GM12878 (cell line): ENCODE results near the gene ABCD2. TPM values are rescaled to one million over a fixed set of nuclear protein-coding genes. Genes with fewer than 3 reads are reported as not detected.
A peak's percentile ranks its signal among the peaks of the same experiment; 100 is the strongest.

ENCODE experiments used
- CBFB ChIP-seq: IDR thresholded peaks from 2 replicates; pipeline ENCODE4 v1.6.1; 2016; ENCODE audit warnings: antibody characterized with exemption, low read depth
- CUX1 ChIP-seq: IDR thresholded peaks from 2 replicates; pipeline ENCODE4 v1.6.1; 2012; ENCODE audit warnings: improper control_type of control experiment, low read depth, low read length; ENCODE audit not compliant: insufficient replicate concordance
- NR2C1 ChIP-seq: fragments of 450-650 bp; IDR thresholded peaks from 2 replicates; pipeline ENCODE4 v1.6.1; 2017; ENCODE audit warnings: antibody characterized with exemption, mild to moderate bottlenecking, moderate library complexity
- PAX8 ChIP-seq: fragments of 450-650 bp; IDR thresholded peaks from 2 replicates; pipeline ENCODE4 v1.6.1; 2017; ENCODE audit warnings: mild to moderate bottlenecking, moderate library complexity
- POLR2A ChIP-seq: IDR thresholded peaks from 2 replicates; pipeline ENCODE4 v1.6.1; 2011; ENCODE audit warnings: low read depth, mild to moderate bottlenecking, low read length
- SREBF2 ChIP-seq: IDR thresholded peaks from 2 replicates; pipeline ENCODE4 v1.6.1; 2012; ENCODE audit warnings: mild to moderate bottlenecking, low read length
- SRF ChIP-seq, 2 experiments: IDR thresholded peaks; 2 replicates each; pipeline ENCODE4 v1.6.1; 2011; ENCODE audit warnings: low read depth in 2 of 2, low read length in 2 of 2, mild to moderate bottlenecking in 1 of 2, moderate library complexity in 1 of 2
- STAT1 ChIP-seq: fragments of 450-650 bp; conservative IDR thresholded peaks from 2 replicates; pipeline ENCODE4 v1.6.1; 2014; ENCODE audit warnings: antibody characterized with exemption, mild to moderate bottlenecking
- SUPT20H ChIP-seq: IDR thresholded peaks from 2 replicates; pipeline ENCODE4 v1.6.1; 2011; ENCODE audit warnings: low read depth, mild to moderate bottlenecking, low read length, moderate library complexity, borderline replicate concordance; ENCODE audit not compliant: control insufficient read depth
- TBL1XR1 ChIP-seq: IDR thresholded peaks from 2 replicates; pipeline ENCODE4 v1.6.1; 2012; ENCODE audit warnings: low read depth, low read length, improper control_type of control experiment
- TCF7 ChIP-seq: IDR thresholded peaks from 2 replicates; pipeline ENCODE4 v1.6.1; 2014; ENCODE audit warnings: antibody characterized with exemption, borderline replicate concordance
- USF1 ChIP-seq: IDR thresholded peaks from 2 replicates; pipeline ENCODE4 v1.6.1; 2011; ENCODE audit warnings: borderline replicate concordance, low read depth, mild to moderate bottlenecking, moderate library complexity, mixed read lengths, low read length; ENCODE audit not compliant: insufficient read depth; ENCODE audit errors: extremely low read length
- ZNF217 ChIP-seq: fragments of 450-650 bp; IDR thresholded peaks from 2 replicates; pipeline ENCODE4 v1.6.1; 2017; ENCODE audit warnings: antibody characterized with exemption, mild to moderate bottlenecking
- ZZZ3 ChIP-seq: IDR thresholded peaks from 2 replicates; pipeline ENCODE4 v1.6.1; 2011; ENCODE audit warnings: low read depth; ENCODE audit not compliant: control insufficient read depth, insufficient read length
- polyA plus RNA-seq, 11 experiments: library from polyadenylated mRNA; depleted of rRNA in 4 of 11; unstranded in 6 of 11; stranded (reverse) in 5 of 11; fragments of >200 nt; fragmentation: Nextera tagmentation in 4 of 11; fragmentation: Illumina TruSeq in 1 of 11; extraction: Ambion mirVana in 4 of 11; extraction: Trizol in 1 of 11; gene quantifications; 1 replicate in 1 of 11; 2 replicates in 10 of 11; pipeline versions ENCODE4 v1.2.1 to v1.2.3, GENCODE V29; 2011 to 2016; ENCODE audit warnings: inconsistent platforms in 2 of 11, missing spikeins in 2 of 11, low read depth in 1 of 11
- total RNA-seq, 4 experiments: library from RNA; depleted of rRNA in 3 of 4; stranded (reverse); fragments of >200 nt in 3 of 4; fragmentation: Illumina TruSeq in 1 of 4; extraction: Trizol in 1 of 4; gene quantifications; 2 replicates each; pipeline versions ENCODE4 v1.2.1 to v1.2.3, GENCODE V29; 2013 to 2021
- TF ChIP-seq, protein P1 (sequence below): fragments of 450-650 bp; IDR thresholded peaks from 2 replicates; pipeline ENCODE4 v1.6.1; 2016; ENCODE audit warnings: mild to moderate bottlenecking
- TF ChIP-seq, protein P2 (sequence below): fragments of 450-650 bp; IDR thresholded peaks from 2 replicates; pipeline ENCODE4 v1.6.1; 2017; ENCODE audit warnings: borderline replicate concordance
- TF ChIP-seq, protein P3 (sequence below): fragments of 450-650 bp; formaldehyde crosslinking; IDR thresholded peaks from 2 replicates; pipeline ENCODE4 v1.4.0; 2020; ENCODE audit warnings: mild to moderate bottlenecking, moderate library complexity

The ABCD2 gene
- total and polyA plus RNA-seq, 10 of the 15 experiments (the other 5 are each of a cell fraction or from before 2014, with no cell fraction given), result 4.4 to 16.2 (median 7.5) TPM

DNA sequence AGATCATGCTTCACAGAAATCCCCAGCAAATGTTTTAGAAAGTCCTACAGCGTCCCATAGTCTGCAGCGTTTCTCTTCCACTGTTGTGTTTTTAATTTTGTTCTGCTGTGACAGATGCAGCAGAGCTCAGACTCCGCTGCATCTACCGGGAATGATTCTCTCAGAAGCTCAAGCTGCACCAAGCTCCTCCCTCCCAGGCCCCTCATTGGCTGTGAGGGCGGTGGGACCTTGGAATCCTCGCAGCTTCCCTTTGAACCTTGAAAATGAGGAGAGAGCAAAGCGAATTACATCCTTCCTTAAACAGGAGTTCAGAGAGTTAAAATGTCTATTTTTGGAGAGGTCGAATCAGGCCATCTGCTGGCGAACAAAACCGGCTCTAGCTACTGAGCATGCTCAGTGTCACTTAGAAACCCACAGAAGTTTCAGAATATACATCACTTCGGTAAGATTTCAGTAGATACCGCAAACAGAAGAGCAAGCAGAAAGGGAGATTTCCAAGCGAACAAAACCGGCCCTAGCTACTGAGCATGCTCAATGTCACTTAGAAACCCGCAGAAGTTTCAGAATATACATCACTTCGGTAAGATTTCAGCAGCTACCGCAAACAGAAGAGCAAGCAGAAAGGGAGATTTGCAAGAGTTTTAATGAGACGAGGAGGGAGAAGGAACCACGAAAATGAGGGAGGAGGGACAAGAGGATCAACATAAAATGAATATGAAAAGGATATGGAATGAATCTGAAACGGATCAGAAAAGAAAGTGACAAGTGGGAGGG is at the start of gene ABCD2 (continued):
- TF ChIP-seq, protein P1, sequence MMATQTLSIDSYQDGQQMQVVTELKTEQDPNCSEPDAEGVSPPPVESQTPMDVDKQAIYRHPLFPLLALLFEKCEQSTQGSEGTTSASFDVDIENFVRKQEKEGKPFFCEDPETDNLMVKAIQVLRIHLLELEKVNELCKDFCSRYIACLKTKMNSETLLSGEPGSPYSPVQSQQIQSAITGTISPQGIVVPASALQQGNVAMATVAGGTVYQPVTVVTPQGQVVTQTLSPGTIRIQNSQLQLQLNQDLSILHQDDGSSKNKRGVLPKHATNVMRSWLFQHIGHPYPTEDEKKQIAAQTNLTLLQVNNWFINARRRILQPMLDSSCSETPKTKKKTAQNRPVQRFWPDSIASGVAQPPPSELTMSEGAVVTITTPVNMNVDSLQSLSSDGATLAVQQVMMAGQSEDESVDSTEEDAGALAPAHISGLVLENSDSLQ, result peak; percentile 14; the same call in 1 of the 2 replicates
- TF ChIP-seq PAX8 (no peak), STAT1 (no peak), CBFB (peak; percentile 86), SUPT20H (no peak), ZNF217 (no peak), TCF7 (peak; percentile 41; the same call in 1 of the 2 replicates), ZZZ3 (no peak), NR2C1 (no peak), CUX1 (peak; percentile 70), POLR2A (peak; percentile 62), USF1 (no peak), SREBF2 (no peak), TBL1XR1 (no peak; the same call in 1 of the 2 replicates), SRF (IDR thresholded peaks at IDR 0.05; ENCODE audit: low read depth in 2 of 2, low read length in 2 of 2) (no peak)
- TF ChIP-seq, protein P2, sequence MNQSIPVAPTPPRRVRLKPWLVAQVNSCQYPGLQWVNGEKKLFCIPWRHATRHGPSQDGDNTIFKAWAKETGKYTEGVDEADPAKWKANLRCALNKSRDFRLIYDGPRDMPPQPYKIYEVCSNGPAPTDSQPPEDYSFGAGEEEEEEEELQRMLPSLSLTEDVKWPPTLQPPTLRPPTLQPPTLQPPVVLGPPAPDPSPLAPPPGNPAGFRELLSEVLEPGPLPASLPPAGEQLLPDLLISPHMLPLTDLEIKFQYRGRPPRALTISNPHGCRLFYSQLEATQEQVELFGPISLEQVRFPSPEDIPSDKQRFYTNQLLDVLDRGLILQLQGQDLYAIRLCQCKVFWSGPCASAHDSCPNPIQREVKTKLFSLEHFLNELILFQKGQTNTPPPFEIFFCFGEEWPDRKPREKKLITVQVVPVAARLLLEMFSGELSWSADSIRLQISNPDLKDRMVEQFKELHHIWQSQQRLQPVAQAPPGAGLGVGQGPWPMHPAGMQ, result no peak
- TF ChIP-seq, protein P3, sequence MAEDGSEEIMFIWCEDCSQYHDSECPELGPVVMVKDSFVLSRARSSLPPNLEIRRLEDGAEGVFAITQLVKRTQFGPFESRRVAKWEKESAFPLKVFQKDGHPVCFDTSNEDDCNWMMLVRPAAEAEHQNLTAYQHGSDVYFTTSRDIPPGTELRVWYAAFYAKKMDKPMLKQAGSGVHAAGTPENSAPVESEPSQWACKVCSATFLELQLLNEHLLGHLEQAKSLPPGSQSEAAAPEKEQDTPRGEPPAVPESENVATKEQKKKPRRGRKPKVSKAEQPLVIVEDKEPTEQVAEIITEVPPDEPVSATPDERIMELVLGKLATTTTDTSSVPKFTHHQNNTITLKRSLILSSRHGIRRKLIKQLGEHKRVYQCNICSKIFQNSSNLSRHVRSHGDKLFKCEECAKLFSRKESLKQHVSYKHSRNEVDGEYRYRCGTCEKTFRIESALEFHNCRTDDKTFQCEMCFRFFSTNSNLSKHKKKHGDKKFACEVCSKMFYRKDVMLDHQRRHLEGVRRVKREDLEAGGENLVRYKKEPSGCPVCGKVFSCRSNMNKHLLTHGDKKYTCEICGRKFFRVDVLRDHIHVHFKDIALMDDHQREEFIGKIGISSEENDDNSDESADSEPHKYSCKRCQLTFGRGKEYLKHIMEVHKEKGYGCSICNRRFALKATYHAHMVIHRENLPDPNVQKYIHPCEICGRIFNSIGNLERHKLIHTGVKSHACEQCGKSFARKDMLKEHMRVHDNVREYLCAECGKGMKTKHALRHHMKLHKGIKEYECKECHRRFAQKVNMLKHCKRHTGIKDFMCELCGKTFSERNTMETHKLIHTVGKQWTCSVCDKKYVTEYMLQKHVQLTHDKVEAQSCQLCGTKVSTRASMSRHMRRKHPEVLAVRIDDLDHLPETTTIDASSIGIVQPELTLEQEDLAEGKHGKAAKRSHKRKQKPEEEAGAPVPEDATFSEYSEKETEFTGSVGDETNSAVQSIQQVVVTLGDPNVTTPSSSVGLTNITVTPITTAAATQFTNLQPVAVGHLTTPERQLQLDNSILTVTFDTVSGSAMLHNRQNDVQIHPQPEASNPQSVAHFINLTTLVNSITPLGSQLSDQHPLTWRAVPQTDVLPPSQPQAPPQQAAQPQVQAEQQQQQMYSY (CRISPR knock-in tag), result no peak
